Upper lobe of left lung (tissue), 6 donors: Measurements from ENCODE around the gene JDP2. TPM values are rescaled to one million over a fixed set of nuclear protein-coding genes. Genes with fewer than 3 reads are reported as not detected.
"Not testable (repeated sequence)": the region's sequence is repeated elsewhere in the genome, so short reads cannot be mapped to it uniquely, and the experiment has no call there.

Source experiments
- ATAC-seq, 2 donors: fragments of 200-7000 bp; cut with Tn5 transposase; one replicate each; pipeline ENCODE4 v1.9.1; 2022; ENCODE audit warnings: mild to moderate bottlenecking in 2 of 2, moderate library complexity in 2 of 2; ENCODE audit not compliant: low FRiP score in 2 of 2
- DNase-seq, 2 donors: peaks; one replicate each; pipeline ENCODE4 v3.0.0-alpha.2; 2019 to 2020
- H3K27ac ChIP-seq, 4 donors: fragments of 200-600 bp; sonication (generic); one replicate each; pipeline ENCODE4 v1.5.1; 2016 to 2019
- H3K27me3 ChIP-seq, 4 donors: fragments of 200-600 bp; sonication (generic); one replicate each; pipeline ENCODE4 v1.5.1; 2017 to 2019
- H3K36me3 ChIP-seq, 4 donors: fragments of 200-600 bp; sonication (generic); one replicate each; pipeline ENCODE4 v1.5.1; 2016 to 2019
- H3K4me1 ChIP-seq, 4 donors: fragments of 200-600 bp; sonication (generic); one replicate each; pipeline ENCODE4 v1.5.1; 2018 to 2019
- H3K4me3 ChIP-seq, 4 donors: fragments of 200-600 bp; sonication (generic); one replicate each; pipeline ENCODE4 v1.5.1; 2017 to 2019; ENCODE audit warnings: mild to moderate bottlenecking in 2 of 4, moderate library complexity in 1 of 4
- H3K9me3 ChIP-seq, 4 donors: fragments of 200-600 bp; sonication (generic); one replicate each; pipeline ENCODE4 v1.5.1; 2018 to 2019
- CTCF ChIP-seq, 6 experiments: fragments of 450-650 bp in 4 of 6; fragments of 200-600 bp in 2 of 6; sonication (generic) in 2 of 6; IDR thresholded peaks; one replicate each; pipeline ENCODE4 v1.5.1; 2016 to 2019; ENCODE audit warnings: antibody characterized with exemption in 6 of 6
- EP300 ChIP-seq, 4 donors: sonication (generic); formaldehyde crosslinking; IDR thresholded peaks; one replicate each; pipeline ENCODE4 v1.5.1; 2017; ENCODE audit warnings: antibody characterized with exemption in 4 of 4, control low read depth in 2 of 4
- POLR2A ChIP-seq, 4 donors: fragments of 450-650 bp; IDR thresholded peaks; one replicate each; pipeline ENCODE4 v1.5.1; 2016 to 2017; ENCODE audit warnings: antibody characterized with exemption in 4 of 4, mild to moderate bottlenecking in 2 of 4
- POLR2AphosphoS5 ChIP-seq, 2 donors: sonication (generic); formaldehyde crosslinking; IDR thresholded peaks; one replicate each; pipeline ENCODE4 v1.5.1; 2017; ENCODE audit warnings: antibody characterized with exemption in 2 of 2
- WGBS, 2 donors: methylation state at CpG; one replicate each; pipeline ENCODE4 v1.1.5; 2017 to 2018; 5-methylcytosine and 5-hydroxymethylcytosine counted together
- total RNA-seq, 6 donors: library from RNA; depleted of rRNA in 4 of 6; stranded (reverse); fragments of >200 nt in 4 of 6; gene quantifications; one replicate each; pipeline versions ENCODE4 v1.1.0 to v1.2.1, GENCODE V29; 2016 to 2021
- donor health status: DM: no; HTN: no; CAD: no; lungs with moderate emphysema.
- donor health status: DM: no; HTN: yes; CAD: no; lungs with severe emphysema.

The JDP2 gene
- total RNA-seq, 6 donors from 2014 or later: 60.5 to 150 (median 110) TPM

DNA sequence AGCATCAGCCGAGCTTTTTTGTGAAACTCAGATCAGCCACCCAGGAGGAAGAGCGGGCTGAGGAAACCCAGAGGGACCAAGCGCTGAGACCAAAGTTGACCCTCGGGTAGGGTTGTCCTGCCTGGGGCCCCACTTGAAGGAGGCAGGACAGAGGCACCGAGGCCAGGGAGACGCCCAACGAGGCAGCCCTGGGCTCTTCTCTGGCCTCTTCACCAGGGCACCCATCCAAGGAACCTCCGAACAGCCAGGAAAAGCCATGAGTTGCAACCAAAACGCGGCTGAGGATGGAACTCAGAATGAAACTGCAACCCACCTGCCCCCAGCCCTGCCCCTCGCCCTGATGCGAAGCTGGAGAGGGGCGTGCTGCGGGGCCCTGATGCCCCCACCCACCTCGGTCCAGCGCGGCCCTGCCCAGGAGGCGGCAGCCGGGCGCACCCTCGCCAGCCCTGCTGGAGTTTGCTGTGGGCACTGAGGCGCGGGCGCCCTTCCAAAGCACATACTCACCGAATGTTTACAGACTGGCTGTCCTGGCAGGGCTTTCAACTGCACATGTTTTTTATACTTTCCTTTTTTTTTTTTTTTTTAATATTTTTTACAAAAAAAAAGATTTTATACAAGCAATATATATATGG lies 41.9 kb downstream of the JDP2 start:
- Histone ChIP-seq H3K27ac (peak overlapping the region in 2 of 4 donors; percentile 28 to 61), H3K27me3 (no peaks in the 10 kb centered on the region), H3K4me3 (no peak overlapping the region), H3K36me3 (peaks cover 7 to 82% (median 47%) of the 10 kb centered on the region in 4 donors), H3K4me1 (peaks cover 3 to 37% (median 27%) of the 10 kb centered on the region in 4 donors), H3K9me3 (no peaks in the 10 kb centered on the region)
- 57 to 69% methylated on average over 19 to 25 of the region's 25 CpGs for WGBS, 2 donors
- TF ChIP-seq POLR2A (IDR thresholded peaks at IDR 0.05): no peak
- TF ChIP-seq POLR2AphosphoS5 (IDR thresholded peaks at IDR 0.05): no peak
- no peak for TF ChIP-seq EP300 (IDR thresholded peaks at IDR 0.05)
- no peak for TF ChIP-seq CTCF (IDR thresholded peaks at IDR 0.05)
- ATAC-seq: peak; percentile 59 to 84
- peak; percentile 85 to 89 for DNase-seq

- peak overlapping the region; percentile 20 to 61 (median 46) for H3K27ac ChIP-seq
- peaks cover 7 to 82% (median 45%) of the 10 kb centered on the region in 4 donors for H3K36me3 ChIP-seq
- TF ChIP-seq POLR2A (IDR thresholded peaks at IDR 0.05) (no peak), EP300 (IDR thresholded peaks at IDR 0.05) (no peak), CTCF (IDR thresholded peaks at IDR 0.05) (no peak), POLR2AphosphoS5 (IDR thresholded peaks at IDR 0.05) (no peak)
- H3K9me3 ChIP-seq: no peaks in the 10 kb centered on the region
- peaks cover 3 to 37% (median 27%) of the 10 kb centered on the region in 4 donors for H3K4me1 ChIP-seq
- WGBS, 2 donors: 64 to 67% methylated on average over 12 of the region's 12 CpGs
- ATAC-seq (peak; percentile 12 to 65), DNase-seq (peak in 1 of 2 donors; percentile 64)
- H3K4me3 ChIP-seq: no peak overlapping the region
- no peaks in the 10 kb centered on the region for H3K27me3 ChIP-seq
Observed at GRCh38 chr14:75470238-75470797, 42.5 kb downstream of the JDP2 start.

DNA sequence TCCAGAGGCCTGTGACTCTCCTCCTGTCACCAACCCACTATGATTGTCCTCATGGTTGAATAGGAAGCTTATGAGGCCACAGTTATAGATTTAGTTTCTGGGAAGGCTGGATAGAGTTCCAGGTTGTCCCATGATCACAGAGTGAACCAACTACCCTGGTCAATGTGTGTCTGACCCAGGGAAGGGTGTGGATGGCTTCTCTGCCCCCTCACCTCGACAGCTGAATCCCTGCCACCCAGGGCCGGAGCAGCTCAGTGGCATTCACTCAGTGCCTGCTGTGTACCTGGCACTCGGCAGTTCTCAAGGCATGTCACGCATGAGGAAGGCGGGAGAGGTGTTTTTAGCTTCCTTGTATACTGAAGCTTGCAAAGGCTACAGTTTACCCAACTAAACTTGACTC lies 43.2 kb downstream of the JDP2 start:
- no peaks in the 10 kb centered on the region for H3K9me3 ChIP-seq
- TF ChIP-seq POLR2AphosphoS5 (IDR thresholded peaks at IDR 0.05) (no peak), EP300 (IDR thresholded peaks at IDR 0.05) (no peak), CTCF (IDR thresholded peaks at IDR 0.05) (no peak), POLR2A (IDR thresholded peaks at IDR 0.05) (no peak)
- H3K36me3 ChIP-seq: peaks cover 7 to 83% (median 46%) of the 10 kb centered on the region in 4 donors
- H3K27ac ChIP-seq: peak overlapping the region in 2 of 4 donors; percentile 43 to 61
- 79 to 80% methylated on average over 5 of the region's 5 CpGs for WGBS, 2 donors
- ATAC-seq (no peak), DNase-seq (no peak)
- H3K4me1 ChIP-seq: peaks cover 3 to 39% (median 25%) of the 10 kb centered on the region in 4 donors
- no peaks in the 10 kb centered on the region for H3K27me3 ChIP-seq
- H3K4me3 ChIP-seq: no peak overlapping the region

- DNase-seq, H3K9me3 ChIP-seq, H3K4me3 ChIP-seq, H3K27me3 ChIP-seq, ATAC-seq, H3K27ac ChIP-seq: not testable (repeated sequence)
- 82 to 85% methylated on average over 6 of the region's 6 CpGs for WGBS, 2 donors
- Histone ChIP-seq H3K36me3 (peaks cover 7 to 75% (median 41%) of the 10 kb centered on the region in 4 donors), H3K4me1 (peaks cover 3 to 34% (median 17%) of the 10 kb centered on the region in 4 donors)
Observed at GRCh38 chr14:75474127-75474526, 46.3 kb downstream of the JDP2 start.

DNA sequence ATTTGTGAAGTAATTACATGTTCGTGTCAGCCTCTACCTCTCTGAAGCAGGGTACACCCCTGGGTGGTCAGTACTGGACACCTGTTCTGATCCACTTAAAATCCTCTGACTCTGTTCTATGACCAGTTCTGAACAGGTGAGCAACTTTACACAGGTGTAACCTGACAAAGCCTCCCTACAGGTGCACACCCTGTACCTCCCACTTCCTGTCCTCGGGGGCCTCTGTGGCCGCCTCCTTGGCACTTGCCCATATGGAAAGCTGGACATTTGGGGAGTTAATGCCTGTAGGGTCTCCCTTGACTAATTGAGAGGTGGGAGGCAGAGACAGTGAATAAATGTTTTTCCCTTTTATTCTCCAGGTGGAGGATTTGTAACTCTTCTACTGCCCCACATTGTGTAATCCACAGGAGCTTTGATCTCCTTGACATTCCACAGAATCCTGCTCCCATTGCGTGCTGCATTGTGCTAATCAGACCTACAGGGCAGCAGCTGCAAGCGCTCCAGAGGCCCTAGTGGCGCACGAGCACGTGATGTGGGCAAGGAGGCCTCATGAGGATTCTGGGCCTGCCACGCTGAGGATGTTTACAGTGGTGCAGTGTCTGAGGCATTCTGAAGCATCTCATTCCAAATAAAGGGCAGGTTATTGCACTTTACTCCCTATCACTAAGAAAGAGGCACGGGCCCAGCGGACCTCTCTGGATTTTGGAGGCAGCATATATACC lies 48.6 kb downstream of the JDP2 start:
- WGBS, 2 donors: 54 to 66% methylated on average over 6 to 11 of the region's 11 CpGs
- peak; percentile 76 to 91 for DNase-seq
- H3K27ac ChIP-seq: peak overlapping the region; percentile 48 to 65 (median 62)
- TF ChIP-seq EP300 (IDR thresholded peaks at IDR 0.05) (peak in 1 of 4 donors; percentile 61), CTCF (IDR thresholded peaks at IDR 0.05) (peak in 3 of 6 experiments; percentile 28 to 66 (median 36)), POLR2AphosphoS5 (IDR thresholded peaks at IDR 0.05) (peak; percentile 17 to 29), POLR2A (IDR thresholded peaks at IDR 0.05) (no peak)
- H3K4me1 ChIP-seq: peaks cover 0 to 14% (median 7%) of the 10 kb centered on the region in 4 donors
- peaks cover 7 to 52% (median 19%) of the 10 kb centered on the region in 4 donors for H3K36me3 ChIP-seq
- H3K4me3 ChIP-seq: no peak overlapping the region
- no peaks in the 10 kb centered on the region for H3K27me3 ChIP-seq
- no peaks in the 10 kb centered on the region for H3K9me3 ChIP-seq
- peak; percentile 59 to 93 for ATAC-seq
